SU-DHL-6 (cell line): ENCODE results near the gene SIGLEC12.

ENCODE experiments used
- H2AFZ ChIP-seq: fragments of 200-600 bp; sonication (generic); 2 replicates; pipeline ENCODE4 v1.6.1; 2014; ENCODE audit warnings: low read depth, mild to moderate bottlenecking, moderate library complexity, mixed read lengths, antibody characterized with exemption, low read length; ENCODE audit not compliant: severe bottlenecking
- H3F3A ChIP-seq: fragments of 200-600 bp; shearing (Covaris generic); 2 replicates; pipeline ENCODE4 v1.6.0; 2016; ENCODE audit warnings: antibody characterized with exemption, mild to moderate bottlenecking; ENCODE audit not compliant: insufficient read depth
- H3K27ac ChIP-seq: fragments of 200-600 bp; sonication (generic); 2 replicates; pipeline ENCODE4 v1.5.1; 2016; ENCODE audit warnings: low read depth, mild to moderate bottlenecking, low read length, moderate library complexity, mixed read lengths
- H3K27me3 ChIP-seq: fragments of 200-600 bp; sonication (generic), shearing (Covaris generic); 2 replicates; pipeline ENCODE4 v1.6.0; 2014; ENCODE audit warnings: mild to moderate bottlenecking, low read length
- H3K36me3 ChIP-seq: fragments of 200-600 bp; sonication (generic); 2 replicates; pipeline ENCODE4 v1.6.1; 2014; ENCODE audit warnings: mild to moderate bottlenecking, low read length, mixed read lengths
- H3K4me2 ChIP-seq: fragments of 300-600, 200-600 bp; shearing (Covaris generic), sonication (generic); 2 replicates; pipeline ENCODE4 v1.6.0; 2014; ENCODE audit warnings: low read length, low read depth, mild to moderate bottlenecking; ENCODE audit not compliant: poor library complexity, severe bottlenecking
- H3K4me3 ChIP-seq: fragments of 200-600 bp; sonication (generic); 2 replicates; pipeline ENCODE4 v1.5.1; 2014; ENCODE audit warnings: antibody characterized with exemption, low read length, mild to moderate bottlenecking, mixed read lengths; ENCODE audit not compliant: insufficient read depth, poor library complexity, severe bottlenecking
- H3K79me2 ChIP-seq: fragments of 200-600 bp; sonication (generic); 2 replicates; pipeline ENCODE4 v1.6.1; 2014; ENCODE audit warnings: mild to moderate bottlenecking, low read length, moderate library complexity; ENCODE audit not compliant: insufficient read depth
- H3K9ac ChIP-seq: fragments of 200-600 bp; sonication (generic); 2 replicates; pipeline ENCODE4 v1.7.0; 2014; ENCODE audit warnings: mild to moderate bottlenecking, low read length
- H3K9me2 ChIP-seq: fragments of 200-600 bp; sonication (generic); replicated peaks from 2 replicates; pipeline ENCODE4 v1.6.1; 2014; ENCODE audit warnings: low read length; ENCODE audit not compliant: insufficient read depth
- H3K9me3 ChIP-seq: fragments of 200-600 bp; sonication (generic); 2 replicates; pipeline ENCODE4 v1.6.1; 2014; ENCODE audit warnings: low read length, mixed read lengths; ENCODE audit not compliant: insufficient read depth
- H4K20me1 ChIP-seq: fragments of 200-600 bp; sonication (generic); 2 replicates; pipeline ENCODE4 v1.6.1; 2014; ENCODE audit warnings: low read depth, mild to moderate bottlenecking, antibody characterized with exemption, low read length, moderate library complexity, mixed read lengths
- EZH2phosphoT487 ChIP-seq: fragments of 200-600 bp; sonication (generic), shearing (Covaris generic); conservative IDR thresholded peaks from 2 replicates; pipeline ENCODE4 v1.6.1; 2018; ENCODE audit warnings: mild to moderate bottlenecking, antibody characterized with exemption, low read length, moderate library complexity, mixed read lengths
- TF ChIP-seq, protein P1 (sequence below): fragments of 200-600 bp; sonication (generic); IDR thresholded peaks from one replicate; pipeline ENCODE4 v1.5.1; 2017; ENCODE audit warnings: antibody characterized with exemption, mild to moderate bottlenecking, low read length, moderate library complexity; ENCODE audit not compliant: insufficient read depth, poor library complexity, severe bottlenecking

Gene SIGLEC12

DNA sequence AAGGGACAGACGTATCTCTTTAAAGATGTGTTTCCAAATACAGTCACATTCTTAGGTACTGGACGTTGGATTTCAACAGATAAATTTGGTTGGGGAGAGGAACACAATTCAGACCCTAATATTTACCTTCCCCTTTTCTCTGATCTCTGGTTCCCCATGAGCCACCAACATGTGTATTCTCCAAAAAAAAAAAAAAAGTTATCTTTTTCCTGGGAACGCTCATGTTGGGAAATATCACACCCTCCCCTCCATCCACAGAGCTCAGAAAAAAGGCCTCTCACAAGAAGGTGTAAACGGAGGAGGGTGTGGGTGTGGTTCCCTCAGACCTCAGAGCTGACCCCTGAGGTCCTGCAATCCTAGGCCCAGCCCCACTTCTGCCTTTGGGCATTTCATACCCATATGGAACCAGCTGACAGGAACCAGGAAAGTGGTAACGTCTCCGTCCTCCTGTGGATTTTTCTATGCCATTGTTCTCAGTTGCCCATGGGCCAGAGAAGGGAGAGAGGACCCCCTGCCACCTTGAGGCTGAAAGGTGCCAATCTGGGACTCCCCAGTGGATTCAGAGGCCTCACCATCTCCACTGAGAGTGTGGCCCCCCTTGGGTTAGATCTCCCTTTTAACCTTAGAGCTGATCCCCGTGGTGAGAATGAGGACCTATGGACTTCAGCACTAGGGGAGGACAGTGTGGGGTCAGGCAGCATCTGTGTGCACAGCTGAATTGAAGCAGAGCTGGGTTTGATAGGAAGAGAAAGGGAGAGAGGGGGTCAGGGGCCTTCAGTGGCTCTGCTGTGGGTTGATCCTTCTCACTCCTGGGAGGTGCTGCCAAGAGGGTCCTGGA lies 8.4 kb upstream of the SIGLEC12 start:
- no peak overlapping the region for H3K4me2 ChIP-seq
- H3K9me3 ChIP-seq: no peaks in the 10 kb centered on the region

DNA sequence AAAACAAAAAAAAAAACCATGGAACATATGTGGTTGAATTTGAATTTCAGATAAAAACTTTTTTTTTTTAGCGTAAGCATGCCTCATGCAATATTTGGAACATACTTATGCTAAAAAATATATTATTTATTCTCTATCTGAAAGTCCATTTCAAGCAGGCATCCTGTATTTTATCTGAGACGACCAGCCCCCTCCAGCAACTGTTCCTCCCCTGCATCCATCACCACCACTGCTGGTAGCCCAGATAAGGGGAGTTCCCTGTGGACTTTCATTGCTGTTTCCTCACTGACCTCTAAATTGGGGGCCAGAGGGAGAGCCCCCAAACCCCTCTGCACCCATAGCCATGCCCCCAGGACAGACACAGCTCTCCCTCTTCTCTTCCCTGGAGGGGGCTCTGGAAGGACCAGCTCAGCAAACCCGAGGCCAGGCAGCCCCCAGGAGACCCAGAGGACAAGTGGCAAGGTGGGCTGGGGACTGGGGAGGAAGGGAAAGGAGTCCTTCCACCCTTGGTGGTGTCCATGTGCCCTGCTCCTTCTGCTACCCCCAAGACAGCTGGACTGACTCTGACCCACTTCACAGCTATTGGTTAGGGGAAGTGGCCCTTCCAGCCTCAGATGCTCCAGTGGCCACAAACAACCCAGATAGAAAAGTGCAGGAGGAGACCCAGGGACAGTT lies 6.6 kb upstream of the SIGLEC12 start:
- TF ChIP-seq, protein P1, sequence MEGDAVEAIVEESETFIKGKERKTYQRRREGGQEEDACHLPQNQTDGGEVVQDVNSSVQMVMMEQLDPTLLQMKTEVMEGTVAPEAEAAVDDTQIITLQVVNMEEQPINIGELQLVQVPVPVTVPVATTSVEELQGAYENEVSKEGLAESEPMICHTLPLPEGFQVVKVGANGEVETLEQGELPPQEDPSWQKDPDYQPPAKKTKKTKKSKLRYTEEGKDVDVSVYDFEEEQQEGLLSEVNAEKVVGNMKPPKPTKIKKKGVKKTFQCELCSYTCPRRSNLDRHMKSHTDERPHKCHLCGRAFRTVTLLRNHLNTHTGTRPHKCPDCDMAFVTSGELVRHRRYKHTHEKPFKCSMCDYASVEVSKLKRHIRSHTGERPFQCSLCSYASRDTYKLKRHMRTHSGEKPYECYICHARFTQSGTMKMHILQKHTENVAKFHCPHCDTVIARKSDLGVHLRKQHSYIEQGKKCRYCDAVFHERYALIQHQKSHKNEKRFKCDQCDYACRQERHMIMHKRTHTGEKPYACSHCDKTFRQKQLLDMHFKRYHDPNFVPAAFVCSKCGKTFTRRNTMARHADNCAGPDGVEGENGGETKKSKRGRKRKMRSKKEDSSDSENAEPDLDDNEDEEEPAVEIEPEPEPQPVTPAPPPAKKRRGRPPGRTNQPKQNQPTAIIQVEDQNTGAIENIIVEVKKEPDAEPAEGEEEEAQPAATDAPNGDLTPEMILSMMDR: no peak
- no peak for TF ChIP-seq EZH2phosphoT487
- Histone ChIP-seq H3K9me3 (no peaks in the 10 kb centered on the region), H3K27me3 (no peaks in the 10 kb centered on the region), H3K79me2 (no peaks in the 10 kb centered on the region), H3K9ac (no peak overlapping the region), H3F3A (no peaks in the 10 kb centered on the region), H2AFZ (no peak overlapping the region), H3K4me3 (no peak overlapping the region), H3K9me2 (no peaks in the 10 kb centered on the region), H3K4me2 (no peak overlapping the region), H3K27ac (no peak overlapping the region), H3K36me3 (no peaks in the 10 kb centered on the region), H4K20me1 (no peaks in the 10 kb centered on the region)

More for the DNA sequence above, 8.4 kb upstream of the SIGLEC12 start:
- TF ChIP-seq, protein P1: no peak
- no peak for TF ChIP-seq EZH2phosphoT487
- no peak overlapping the region for H3K9ac ChIP-seq
- H3K4me3 ChIP-seq: no peak overlapping the region
- no peak overlapping the region for H2AFZ ChIP-seq
- H4K20me1 ChIP-seq: no peaks in the 10 kb centered on the region
- H3K27ac ChIP-seq: no peak overlapping the region
- no peaks in the 10 kb centered on the region for H3K79me2 ChIP-seq
- H3K9me2 ChIP-seq: no peaks in the 10 kb centered on the region
- no peaks in the 10 kb centered on the region for H3F3A ChIP-seq
- H3K27me3 ChIP-seq: no peaks in the 10 kb centered on the region
- no peaks in the 10 kb centered on the region for H3K36me3 ChIP-seq

DNA sequence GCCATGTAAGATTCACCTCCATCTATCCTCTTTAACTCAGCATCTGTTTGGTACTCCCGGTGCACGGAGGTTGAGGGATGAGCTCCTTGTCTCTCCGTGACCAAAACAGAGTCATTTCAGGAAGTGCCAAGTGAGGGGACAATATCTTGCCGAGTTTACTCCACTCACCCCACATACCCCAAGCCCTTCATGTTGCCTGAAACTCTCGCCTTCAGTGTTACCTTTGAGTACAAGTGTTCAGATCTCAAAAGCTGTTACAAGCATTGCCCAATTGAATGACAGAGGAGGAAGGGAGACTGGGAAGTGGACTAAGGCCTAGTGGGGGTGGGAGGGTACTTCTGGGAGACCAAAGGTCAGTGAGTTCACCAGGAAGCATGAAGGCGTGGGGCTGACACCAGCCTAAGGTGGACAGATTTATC lies 6.0 kb upstream of the SIGLEC12 start:
- Histone ChIP-seq H3K9ac (no peak overlapping the region), H3K36me3 (no peaks in the 10 kb centered on the region), H2AFZ (no peak overlapping the region), H4K20me1 (no peaks in the 10 kb centered on the region), H3K9me3 (no peaks in the 10 kb centered on the region), H3F3A (no peaks in the 10 kb centered on the region), H3K27me3 (no peaks in the 10 kb centered on the region), H3K4me3 (no peak overlapping the region), H3K27ac (no peak overlapping the region), H3K4me2 (no peak overlapping the region), H3K9me2 (no peaks in the 10 kb centered on the region), H3K79me2 (no peaks in the 10 kb centered on the region)
- TF ChIP-seq, protein P1: no peak
- TF ChIP-seq EZH2phosphoT487: no peak
